HG02588 (cell line): ENCODE data around the gene SIT1.
A peak's percentile ranks its signal among the peaks of the same experiment; 100 is the strongest.

Source experiments
- ATAC-seq: cut with Tn5 transposase; IDR thresholded peaks from one replicate; pipeline ENCODE4 v1.9.1; 2021; ENCODE audit warnings: mild to moderate bottlenecking, moderate library complexity; ENCODE audit not compliant: unreplicated experiment

The SIT1 gene

DNA sequence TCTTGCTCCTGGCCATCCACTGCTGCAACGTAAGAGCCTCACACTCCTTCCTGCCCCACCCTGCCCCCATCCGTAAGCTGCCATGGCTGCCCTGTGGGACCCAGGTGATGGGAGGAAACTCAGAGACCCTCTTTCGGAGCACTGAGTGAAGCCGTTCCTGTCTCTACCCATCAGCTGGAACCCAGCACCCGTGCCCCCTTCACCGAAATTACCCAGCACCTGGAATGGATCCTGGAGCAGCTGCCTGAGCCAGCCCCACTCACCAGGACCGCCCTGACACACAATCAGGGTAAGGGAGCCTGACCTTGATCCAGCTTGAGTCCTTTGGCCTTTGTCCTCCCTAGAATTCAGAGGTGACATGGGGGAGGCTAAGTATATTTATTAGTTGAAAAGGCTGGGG is 42.5 kb downstream of the SIT1 start:
- no peak for ATAC-seq

- ATAC-seq: no peak
These were observed 44.0 kb downstream of the SIT1 start for GRCh38 chr9:35606726-35607125.

DNA sequence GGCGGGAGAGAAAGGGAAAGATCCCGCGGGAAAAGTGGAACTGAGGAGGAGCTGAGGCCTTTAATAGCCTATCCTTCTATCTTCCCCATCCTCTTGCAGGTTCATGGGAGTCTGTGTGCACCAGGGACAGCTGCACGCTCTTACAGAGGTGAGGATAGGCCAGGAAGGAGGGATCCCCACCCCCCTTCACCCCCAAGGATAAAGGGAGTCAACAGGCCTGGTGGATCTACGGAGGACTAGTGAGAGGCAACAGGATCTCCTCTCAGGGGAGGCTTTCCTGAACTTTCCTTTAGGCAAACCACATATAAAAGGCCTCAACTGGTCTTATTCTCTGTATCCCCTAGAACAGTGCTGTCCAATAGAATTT is 44.6 kb downstream of the SIT1 start:
- ATAC-seq: no peak

DNA sequence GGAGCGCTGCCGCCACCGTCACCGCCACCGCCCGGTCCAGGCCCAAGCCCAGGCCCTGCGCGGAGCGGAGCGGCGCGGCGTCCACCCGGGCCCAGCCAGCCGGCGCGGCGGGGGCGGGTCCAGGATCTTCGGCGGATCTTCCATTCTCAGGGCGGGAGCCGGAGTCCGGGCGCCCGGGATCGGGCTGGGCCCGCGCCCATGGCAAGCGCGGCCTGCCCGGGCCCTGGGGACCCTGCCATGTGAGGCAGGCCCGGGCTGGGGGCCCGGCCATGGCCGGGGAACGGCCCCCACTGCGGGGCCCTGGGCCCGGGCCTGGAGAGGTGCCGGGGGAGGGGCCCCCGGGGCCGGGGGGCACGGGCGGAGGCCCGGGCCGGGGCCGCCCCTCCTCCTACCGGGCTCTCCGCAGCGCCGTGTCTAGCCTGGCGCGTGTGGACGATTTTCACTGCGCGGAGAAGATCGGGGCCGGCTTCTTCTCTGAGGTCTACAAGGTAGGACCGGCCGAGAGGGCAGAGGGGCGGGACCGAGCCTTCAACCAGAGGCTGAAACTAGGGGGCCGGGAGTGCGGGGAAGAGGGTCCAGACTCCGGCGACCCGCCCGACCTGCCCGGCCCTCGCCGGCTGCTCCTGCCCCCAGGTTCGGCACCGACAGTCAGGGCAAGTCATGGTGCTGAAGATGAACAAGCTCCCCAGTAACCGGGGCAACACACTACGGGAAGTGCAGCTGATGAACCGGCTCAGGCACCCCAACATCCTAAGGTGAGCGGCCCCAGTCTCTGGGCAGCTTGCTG is 45.2 kb downstream of the SIT1 start:
- ATAC-seq: peak; percentile 15

DNA sequence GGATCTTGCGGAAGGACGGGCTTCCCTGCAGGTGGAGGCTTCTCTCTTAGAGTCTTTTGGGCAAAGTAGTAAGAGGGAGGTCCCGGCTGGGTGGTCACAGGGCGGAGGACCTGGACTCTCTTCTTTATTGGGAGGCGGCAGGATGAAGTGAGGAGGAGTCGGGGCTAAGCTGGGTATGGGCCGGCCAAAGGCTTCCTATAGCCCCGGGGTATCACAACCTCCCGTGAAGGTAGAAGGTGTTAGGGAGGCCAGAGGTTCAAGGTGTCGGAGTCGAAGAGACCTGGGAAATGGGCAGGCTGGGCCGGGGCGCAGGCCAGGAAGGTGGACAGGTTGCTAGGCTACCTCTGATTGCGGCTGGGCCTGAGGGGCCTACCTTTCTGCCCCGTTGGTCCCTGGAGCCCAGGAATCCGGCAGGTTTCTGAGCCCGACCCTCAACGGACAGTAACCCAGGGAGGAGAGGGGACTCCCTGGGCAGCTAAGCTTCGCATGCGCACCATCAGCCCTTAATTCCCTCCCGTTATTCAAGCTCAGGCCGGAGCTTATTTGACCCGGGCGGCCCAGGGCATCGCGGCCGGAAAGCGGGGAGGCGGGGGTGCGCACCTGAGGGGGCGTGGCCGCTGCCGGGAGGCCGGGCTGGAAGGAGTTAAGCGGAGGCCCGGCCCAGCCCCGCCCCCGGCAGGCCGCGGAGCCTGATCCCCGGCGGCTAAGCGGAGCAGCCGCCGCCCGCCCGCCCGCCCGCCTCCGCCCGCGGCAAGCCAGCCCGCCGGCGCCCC is 46.0 kb downstream of the SIT1 start, which contains the start of gene TESK1:
TESK1 (plus strand) TSS at position 685 of the 773 bp plus-strand sequence. CDS start 358 bp downstream, outside the sequence.
- peak; percentile 46 for ATAC-seq

- peak; percentile 84 for ATAC-seq
These were observed 46.6 kb downstream of the SIT1 start for GRCh38 chr9:35603986-35604577.

DNA sequence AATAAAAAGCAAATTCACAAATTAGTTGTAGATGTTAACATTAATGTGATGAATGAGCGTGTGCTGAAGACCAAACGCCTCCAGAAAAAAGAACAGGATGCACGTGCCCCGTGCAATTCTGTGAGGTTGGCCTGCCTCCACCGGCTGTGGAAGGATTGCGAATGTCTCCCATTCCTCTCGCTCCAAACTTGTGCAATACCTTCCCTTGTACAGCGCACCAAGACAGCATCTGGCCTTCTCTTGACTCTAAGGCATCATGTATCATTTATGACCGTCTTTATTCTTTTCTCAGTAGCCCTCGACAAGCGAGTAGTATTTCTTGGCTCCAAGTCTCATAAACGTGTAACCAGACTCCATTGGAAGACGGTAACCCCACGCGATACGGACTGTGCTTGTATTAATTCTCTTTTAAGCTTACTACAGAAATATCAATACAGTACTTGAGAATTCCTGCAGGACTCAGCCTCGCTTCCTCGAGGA is 47.2 kb downstream of the SIT1 start:
- ATAC-seq: no peak

GRCh38 chr9:35599763-35600604 is 50.7 kb downstream of the SIT1 start:
- no peak for ATAC-seq
